Left lung (tissue), 10 donors: ENCODE measurements around the gene PRR5. TPM values are rescaled to one million over a fixed set of nuclear protein-coding genes. Genes with fewer than 3 reads are reported as not detected.

Experiments used
- ATAC-seq: fragments of 200-7000 bp; cut with Tn5 transposase; one replicate; pipeline ENCODE4 v1.9.1; 2020; ENCODE audit warnings: moderate library complexity
- DNase-seq, 4 donors: peaks; one replicate each; pipeline ENCODE4 v3.0.0-alpha.2; 2013 to 2020
- H3K27ac ChIP-seq, 2 donors: fragments of 200-600 bp; sonication (generic) in 1 of 2; one replicate each; pipeline versions ENCODE4 v1.5.0 to v1.8.0; 2020 to 2021
- H3K27me3 ChIP-seq, 2 donors: fragments of 200-600 bp; sonication (generic) in 1 of 2; one replicate each; pipeline versions ENCODE4 v1.5.0 to v1.8.0; 2020 to 2021
- H3K36me3 ChIP-seq, 2 donors: fragments of 200-600 bp; sonication (generic) in 1 of 2; one replicate each; pipeline versions ENCODE4 v1.5.0 to v1.8.0; 2020 to 2021
- H3K4me1 ChIP-seq, 2 donors: fragments of 200-600 bp; one replicate each; pipeline ENCODE4 v1.8.0; 2021
- H3K4me3 ChIP-seq, 2 donors: fragments of 200-600 bp; sonication (generic) in 1 of 2; one replicate each; pipeline versions ENCODE4 v1.5.0 to v1.8.0; 2020 to 2021; ENCODE audit warnings: mild to moderate bottlenecking in 1 of 2
- H3K9me3 ChIP-seq, 2 donors: fragments of 200-600 bp; sonication (generic) in 1 of 2; one replicate each; pipeline versions ENCODE4 v1.5.0 to v1.8.0; 2020 to 2021
- CTCF ChIP-seq, 2 donors: fragments of 200-600 bp; sonication (generic) in 1 of 2; IDR thresholded peaks; one replicate each; pipeline versions ENCODE4 v1.5.0 to v1.8.0; 2021; ENCODE audit warnings: antibody characterized with exemption in 2 of 2
- intact Hi-C, 2 donors: fragments of 100-400 bp; cut with DNase I; formaldehyde crosslinking; loops; one replicate each; pipeline versions ENCODE4 v1.11.2 to v1.14.2; 2022
- polyA plus RNA-seq, 6 donors: library from polyadenylated mRNA; unstranded; fragments of 120-200 nt; gene quantifications; one replicate each; pipeline ENCODE4 v1.2.1, GENCODE V29; 2013; ENCODE audit not compliant: insufficient read length in 6 of 6
- total RNA-seq, 2 donors: library from RNA; stranded (reverse); fragmentation: NEBNext Ultra II Directional; extraction: Animal tissue kit (Norgen Biotek cat#: 25700); gene quantifications; one replicate each; pipeline ENCODE4 v1.2.1, GENCODE V29; 2021
- donor health status: DM: no; HTN: yes; CAD: no.
- donor health status: DM: no; HTN: no; CAD: no.

PRR5 gene
- total and polyA plus RNA-seq, 8 donors, result 7.1 to 24.6 (median 20.0) TPM

GRCh38 chr22:44680481-44680894 lies 21.5 kb upstream of the PRR5 start:
- Histone ChIP-seq H3K36me3 (no peaks in the 10 kb centered on the region), H3K4me3 (no peak overlapping the region), H3K27ac (no peak overlapping the region), H3K4me1 (peaks cover 2 to 22% of the 10 kb centered on the region in 2 donors), H3K27me3 (peaks cover 0 to 46% of the 10 kb centered on the region in 2 donors), H3K9me3 (no peaks in the 10 kb centered on the region)
- DNase-seq (no peak), ATAC-seq (no peak)
- no peak for TF ChIP-seq CTCF (IDR thresholded peaks at IDR 0.05)
- intact Hi-C loops, result no loop called here

GRCh38 chr22:44682556-44683168 lies 19.3 kb upstream of the PRR5 start:
- Histone ChIP-seq H3K27ac (no peak overlapping the region), H3K4me1 (peaks cover 2 to 14% of the 10 kb centered on the region in 2 donors), H3K36me3 (no peaks in the 10 kb centered on the region), H3K9me3 (no peaks in the 10 kb centered on the region), H3K4me3 (no peak overlapping the region), H3K27me3 (peaks cover 0 to 25% of the 10 kb centered on the region in 2 donors)
- DNase-seq (no peak), ATAC-seq (no peak)
- no peak for TF ChIP-seq CTCF (IDR thresholded peaks at IDR 0.05)
- intact Hi-C loops, result no loop called here

- Histone ChIP-seq H3K27me3 (peaks cover 0 to 20% of the 10 kb centered on the region in 2 donors), H3K9me3 (no peaks in the 10 kb centered on the region), H3K4me3 (no peak overlapping the region), H3K27ac (no peak overlapping the region), H3K4me1 (peaks cover 2 to 14% of the 10 kb centered on the region in 2 donors), H3K36me3 (no peaks in the 10 kb centered on the region)
- ATAC-seq (no peak), DNase-seq (no peak)
- no peak for TF ChIP-seq CTCF (IDR thresholded peaks at IDR 0.05)
- intact Hi-C loops, result no loop called here
These were observed 18.8 kb upstream of the PRR5 start for GRCh38 chr22:44683237-44683636.

GRCh38 chr22:44683881-44684280 lies 18.1 kb upstream of the PRR5 start:
- intact Hi-C loops, result no loop called here
- no peaks in the 10 kb centered on the region for H3K36me3 ChIP-seq
- no peak overlapping the region for H3K27ac ChIP-seq
- H3K4me3 ChIP-seq, result no peak overlapping the region
- H3K9me3 ChIP-seq, result no peaks in the 10 kb centered on the region
- DNase-seq, result no peak
- H3K4me1 ChIP-seq, result peaks cover 2 to 14% of the 10 kb centered on the region in 2 donors
- ATAC-seq, result no peak
- TF ChIP-seq CTCF (IDR thresholded peaks at IDR 0.05), result no peak
- H3K27me3 ChIP-seq, result peaks cover 0 to 14% of the 10 kb centered on the region in 2 donors

GRCh38 chr22:44684506-44685383 lies 17.3 kb upstream of the PRR5 start:
- H3K4me3 ChIP-seq, result no peak overlapping the region
- H3K9me3 ChIP-seq, result no peaks in the 10 kb centered on the region
- H3K4me1 ChIP-seq, result peaks cover 2 to 14% of the 10 kb centered on the region in 2 donors
- H3K36me3 ChIP-seq, result no peaks in the 10 kb centered on the region
- peaks cover 0 to 8% of the 10 kb centered on the region in 2 donors for H3K27me3 ChIP-seq
- peak; percentile 75 to 90 (median 86) for DNase-seq
- intact Hi-C loops, result no loop called here
- TF ChIP-seq CTCF (IDR thresholded peaks at IDR 0.05), result peak; percentile 95 to 97
- ATAC-seq, result peak; percentile 98
- H3K27ac ChIP-seq, result no peak overlapping the region
